GM18873 (cell line): Measurements from ENCODE around the gene APOBEC3H.

Source experiments
- ATAC-seq: cut with Tn5 transposase; IDR thresholded peaks from one replicate; pipeline ENCODE4 v1.9.1; 2021; ENCODE audit warnings: mild to moderate bottlenecking, moderate library complexity, moderate number of reproducible peaks; ENCODE audit not compliant: unreplicated experiment, low FRiP score

APOBEC3H gene

GRCh38 chr22:39132871-39133524 lies 36.0 kb downstream of the APOBEC3H start:
- ATAC-seq: no peak

GRCh38 chr22:39133871-39134270 lies 36.8 kb downstream of the APOBEC3H start:
- ATAC-seq: no peak

GRCh38 chr22:39134366-39135091 lies 37.5 kb downstream of the APOBEC3H start:
- no peak for ATAC-seq

- no peak for ATAC-seq
Measured at GRCh38 chr22:39135092-39135896, 38.2 kb downstream of the APOBEC3H start.

GRCh38 chr22:39136317-39136716 lies 39.3 kb downstream of the APOBEC3H start:
- no peak for ATAC-seq

GRCh38 chr22:39138357-39138997 lies 41.4 kb downstream of the APOBEC3H start:
- no peak for ATAC-seq

GRCh38 chr22:39139933-39140332 lies 42.9 kb downstream of the APOBEC3H start:
- ATAC-seq: no peak

GRCh38 chr22:39142088-39142680 lies 45.1 kb downstream of the APOBEC3H start:
- no peak for ATAC-seq

- no peak for ATAC-seq
Measured at GRCh38 chr22:39144101-39144767, 47.2 kb downstream of the APOBEC3H start.

GRCh38 chr22:39146256-39147101 lies 49.4 kb downstream of the APOBEC3H start:
- no peak for ATAC-seq

- no peak for ATAC-seq
Measured at GRCh38 chr22:39147335-39148025, 50.4 kb downstream of the APOBEC3H start.

GRCh38 chr22:39148026-39148726 lies 51.1 kb downstream of the APOBEC3H start:
- ATAC-seq: no peak

- no peak for ATAC-seq
Measured at GRCh38 chr22:39148727-39149535, 51.9 kb downstream of the APOBEC3H start.

GRCh38 chr22:39149915-39150847 lies 53.1 kb downstream of the APOBEC3H start:
- ATAC-seq: no peak

- ATAC-seq: no peak
Measured at GRCh38 chr22:39150848-39151215, 53.8 kb downstream of the APOBEC3H start.
